Right lobe of liver (tissue), 6 donors: ENCODE data around the gene SLC16A9. TPM values are rescaled to one million over a fixed set of nuclear protein-coding genes. Genes with fewer than 3 reads are reported as not detected.

Source experiments
- ATAC-seq, 4 donors: fragments of 200-7000 bp; cut with Tn5 transposase; one replicate each; pipeline ENCODE4 v1.9.1; 2020; ENCODE audit warnings: mild to moderate bottlenecking in 4 of 4, moderate library complexity in 4 of 4
- DNase-seq, 3 donors: peaks; one replicate each; pipeline ENCODE4 v3.0.0-alpha.2; 2020
- H3K27ac ChIP-seq, 3 donors: fragments of 200-600 bp; one replicate each; pipeline ENCODE4 v1.8.0; 2022
- H3K27me3 ChIP-seq, 2 donors: fragments of 200-600 bp; one replicate each; pipeline ENCODE4 v1.8.0; 2022
- H3K36me3 ChIP-seq, 4 donors: fragments of 200-600 bp; sonication (generic) in 1 of 4; one replicate each; pipeline versions ENCODE4 v1.5.1 to v1.8.0; 2017 to 2022; ENCODE audit warnings: control low read depth in 1 of 4
- H3K4me1 ChIP-seq, 4 donors: fragments of 200-600 bp; sonication (generic) in 1 of 4; one replicate each; pipeline versions ENCODE4 v1.5.1 to v1.8.0; 2017 to 2022; ENCODE audit warnings: control low read depth in 1 of 4
- H3K4me3 ChIP-seq, 3 donors: fragments of 200-600 bp; one replicate each; pipeline ENCODE4 v1.8.0; 2022
- H3K9me3 ChIP-seq, 4 donors: fragments of 200-600 bp; sonication (generic) in 1 of 4; one replicate each; pipeline versions ENCODE4 v1.5.1 to v1.8.0; 2017 to 2022; ENCODE audit warnings: control low read depth in 1 of 4
- POLR2A ChIP-seq: fragments of 450-650 bp; IDR thresholded peaks from one replicate; pipeline ENCODE4 v1.6.1; 2017; ENCODE audit warnings: antibody characterized with exemption, mild to moderate bottlenecking
- WGBS: methylation state at CpG from one replicate; pipeline ENCODE4 v1.1.6; 2018; ENCODE audit warnings: low coverage, low lambda C conversion rate; ENCODE audit not compliant: insufficient coverage; ENCODE audit errors: missing lambda C conversion rate; 5-methylcytosine and 5-hydroxymethylcytosine counted together
- intact Hi-C, 2 donors: fragments of 100-400 bp; cut with DNase I; formaldehyde crosslinking; loops; one replicate each; pipeline versions ENCODE4 v1.11.2 to v1.14.1; 2022
- total RNA-seq, 6 experiments: library from RNA; depleted of rRNA in 2 of 6; stranded (reverse); fragments of >200 nt in 2 of 6; fragmentation: NEBNext Ultra II Directional in 3 of 6; extraction: Animal tissue kit (Norgen Biotek cat#: 25700) in 3 of 6; gene quantifications; one replicate each; pipeline versions ENCODE4 v1.1.0 to v1.2.4, GENCODE V29; 2016 to 2023
- TF ChIP-seq, protein P1 (sequence below), 4 donors: fragments of 200-600 bp in 3 of 4; fragments of 450-650 bp in 1 of 4; IDR thresholded peaks; one replicate each; pipeline versions ENCODE4 v1.5.1 to v1.8.0; 2016 to 2022; ENCODE audit warnings: antibody characterized with exemption in 4 of 4, mild to moderate bottlenecking in 2 of 4
- donor health status: DM: no; HTN: yes; CAD: no.
- donor health status: DM: no; HTN: no; CAD: no.
- donor health status: DM: no; HTN: no; CAD: no.
- donor health status: DM: no; HTN: yes; CAD: no.
- donor health status: DM: no; HTN: yes; CAD: no.

SLC16A9 gene
- total RNA-seq, 6 experiments from 2014 or later = 0.42 to 1.2 (median 0.89) TPM; not detected in 2

DNA sequence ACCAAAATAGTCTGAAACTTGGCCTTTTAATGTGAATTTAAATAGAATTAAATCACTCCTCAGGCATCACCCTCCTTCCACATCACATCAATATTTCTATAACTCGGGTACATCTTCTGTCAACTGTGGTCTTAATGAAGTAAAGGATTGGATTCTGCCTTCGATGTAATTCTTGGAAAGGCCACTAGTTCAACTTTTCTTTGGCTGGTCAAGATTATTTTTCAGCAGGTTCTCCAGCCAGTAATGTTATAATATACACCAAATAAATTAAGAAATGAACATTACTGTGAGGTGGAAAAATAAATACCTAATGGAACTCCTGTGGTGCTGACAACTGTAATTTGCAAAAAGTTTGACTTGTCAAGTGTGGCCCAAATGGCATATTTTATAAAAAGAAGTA lies 9.7 kb upstream of the SLC16A9 start:
- Histone ChIP-seq H3K36me3 (no peaks in the 10 kb centered on the region), H3K27me3 (no peaks in the 10 kb centered on the region), H3K4me1 (no peaks in the 10 kb centered on the region), H3K4me3 (no peak overlapping the region), H3K9me3 (no peaks in the 10 kb centered on the region), H3K27ac (no peak overlapping the region)
- no peak for TF ChIP-seq POLR2A
- TF ChIP-seq, protein P1, sequence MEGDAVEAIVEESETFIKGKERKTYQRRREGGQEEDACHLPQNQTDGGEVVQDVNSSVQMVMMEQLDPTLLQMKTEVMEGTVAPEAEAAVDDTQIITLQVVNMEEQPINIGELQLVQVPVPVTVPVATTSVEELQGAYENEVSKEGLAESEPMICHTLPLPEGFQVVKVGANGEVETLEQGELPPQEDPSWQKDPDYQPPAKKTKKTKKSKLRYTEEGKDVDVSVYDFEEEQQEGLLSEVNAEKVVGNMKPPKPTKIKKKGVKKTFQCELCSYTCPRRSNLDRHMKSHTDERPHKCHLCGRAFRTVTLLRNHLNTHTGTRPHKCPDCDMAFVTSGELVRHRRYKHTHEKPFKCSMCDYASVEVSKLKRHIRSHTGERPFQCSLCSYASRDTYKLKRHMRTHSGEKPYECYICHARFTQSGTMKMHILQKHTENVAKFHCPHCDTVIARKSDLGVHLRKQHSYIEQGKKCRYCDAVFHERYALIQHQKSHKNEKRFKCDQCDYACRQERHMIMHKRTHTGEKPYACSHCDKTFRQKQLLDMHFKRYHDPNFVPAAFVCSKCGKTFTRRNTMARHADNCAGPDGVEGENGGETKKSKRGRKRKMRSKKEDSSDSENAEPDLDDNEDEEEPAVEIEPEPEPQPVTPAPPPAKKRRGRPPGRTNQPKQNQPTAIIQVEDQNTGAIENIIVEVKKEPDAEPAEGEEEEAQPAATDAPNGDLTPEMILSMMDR (IDR thresholded peaks at IDR 0.05) = no peak
- DNase-seq (no peak), ATAC-seq (no peak)
- 69% methylated on average over 2 of the region's 2 CpGs for WGBS
- intact Hi-C loops = no loop called here

DNA sequence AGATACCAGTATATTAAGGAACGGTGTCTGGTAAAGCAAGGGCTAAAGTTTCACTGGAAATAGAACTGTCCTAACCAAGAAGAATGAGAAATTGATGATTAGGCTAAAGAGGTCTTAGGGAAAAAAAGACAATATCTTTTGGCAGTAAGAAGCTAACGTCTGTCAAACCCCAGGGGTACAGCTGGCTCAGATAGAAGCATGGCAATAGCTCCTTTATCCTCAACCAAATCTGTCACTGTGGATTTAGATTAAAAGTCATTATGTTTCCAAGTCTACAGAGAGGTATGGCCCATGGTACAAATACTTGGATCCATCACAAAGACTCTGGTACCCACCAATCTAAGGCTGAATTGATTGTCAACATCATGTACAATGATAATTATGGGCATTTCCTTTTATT lies 8.6 kb upstream of the SLC16A9 start:
- whole genome bisulfite sequencing = 56% methylated on average over 2 of the region's 2 CpGs
- no peaks in the 10 kb centered on the region for H3K27me3 ChIP-seq
- intact Hi-C loops = no loop called here
- ATAC-seq (no peak), DNase-seq (no peak)
- TF ChIP-seq, protein P1 (IDR thresholded peaks at IDR 0.05) = no peak
- no peak for TF ChIP-seq POLR2A
- no peaks in the 10 kb centered on the region for H3K9me3 ChIP-seq
- H3K4me1 ChIP-seq = no peaks in the 10 kb centered on the region
- no peak overlapping the region for H3K4me3 ChIP-seq
- H3K36me3 ChIP-seq = no peaks in the 10 kb centered on the region
- H3K27ac ChIP-seq = no peak overlapping the region

DNA sequence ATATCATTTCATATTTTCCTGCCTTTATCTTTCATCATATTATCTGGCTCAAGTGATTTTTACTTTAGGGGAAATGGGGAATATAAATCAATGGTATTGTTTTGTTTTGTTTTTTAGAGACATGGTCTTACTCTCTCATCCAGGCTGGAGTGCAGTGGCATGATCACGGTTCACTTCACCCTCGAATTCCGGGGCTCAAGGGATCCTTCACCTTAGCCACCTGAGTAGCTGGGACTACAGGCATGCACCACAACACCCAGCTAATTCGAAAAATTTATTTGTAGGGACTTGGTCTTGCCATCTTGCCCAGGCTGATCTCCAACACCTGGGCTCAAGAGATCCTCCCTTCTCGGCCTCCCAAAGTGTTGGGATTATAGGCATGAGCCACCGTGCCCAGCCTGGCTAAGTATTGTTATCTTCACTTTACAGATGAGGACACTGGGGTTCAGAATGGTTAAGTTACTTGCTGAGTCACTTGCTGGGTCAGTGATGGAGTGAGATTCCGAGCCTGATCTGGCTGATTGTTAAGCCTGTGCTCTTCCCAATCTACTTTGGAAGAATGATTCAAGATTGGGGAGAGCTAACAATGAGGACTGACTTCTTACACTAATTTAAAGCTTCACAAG lies 3.7 kb upstream of the SLC16A9 start:
- Histone ChIP-seq H3K4me1 (no peaks in the 10 kb centered on the region), H3K9me3 (no peaks in the 10 kb centered on the region), H3K27ac (no peak overlapping the region), H3K27me3 (peaks cover 0 to 8% of the 10 kb centered on the region in 2 donors), H3K4me3 (no peak overlapping the region), H3K36me3 (no peaks in the 10 kb centered on the region)
- ATAC-seq = no peak
- 58% methylated on average over 7 of the region's 7 CpGs for WGBS
- no peak for DNase-seq
- intact Hi-C loops = no loop called here
- no peak for TF ChIP-seq POLR2A
- TF ChIP-seq, protein P1 (IDR thresholded peaks at IDR 0.05) = no peak

DNA sequence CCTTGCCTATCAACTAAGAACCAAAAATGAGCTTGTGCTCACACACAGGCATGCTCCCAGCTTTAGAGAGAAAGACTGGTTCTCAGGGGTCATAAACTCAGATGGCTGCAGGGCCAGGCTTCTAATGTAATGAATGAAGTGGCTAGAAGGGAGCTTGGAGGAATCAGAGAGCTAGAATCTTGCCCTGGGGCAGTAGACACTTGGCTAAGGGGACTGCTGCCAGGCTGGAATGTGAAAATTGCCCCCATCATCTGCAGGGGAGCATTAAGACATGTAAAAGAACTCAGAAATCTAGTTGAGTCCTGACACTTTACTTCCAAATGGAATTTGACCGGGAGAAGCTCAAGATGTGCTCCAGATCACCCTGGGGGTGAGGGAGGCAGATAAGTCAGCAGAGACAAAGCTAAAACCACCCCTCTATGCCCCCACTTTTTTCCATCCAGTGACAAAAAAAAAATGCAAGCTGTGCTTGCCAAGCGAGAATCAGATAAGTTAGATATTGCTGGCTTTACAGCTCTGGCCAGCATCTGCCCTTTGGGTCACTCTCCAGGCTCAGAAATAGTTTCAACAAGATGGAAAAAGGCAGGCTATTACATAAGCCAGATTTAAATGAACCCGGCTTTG lies 2.3 kb upstream of the SLC16A9 start:
- H3K9me3 ChIP-seq = no peaks in the 10 kb centered on the region
- H3K27me3 ChIP-seq = peaks cover 0 to 8% of the 10 kb centered on the region in 2 donors
- DNase-seq = no peak
- no peak overlapping the region for H3K4me3 ChIP-seq
- intact Hi-C loops = no loop called here
- no peaks in the 10 kb centered on the region for H3K36me3 ChIP-seq
- no peak for ATAC-seq
- no peak for TF ChIP-seq POLR2A
- TF ChIP-seq, protein P1 (IDR thresholded peaks at IDR 0.05) = no peak
- no peak overlapping the region for H3K27ac ChIP-seq
- 53% methylated on average over 3 of the region's 3 CpGs for WGBS
- H3K4me1 ChIP-seq = no peaks in the 10 kb centered on the region
